Mesenteric fat pad (tissue), 1 donor: ENCODE data around the gene MT1G. TPM values are rescaled to one million over a fixed set of nuclear protein-coding genes. Genes with fewer than 3 reads are reported as not detected.
"Not testable (repeated sequence)": the region's sequence is repeated elsewhere in the genome, so short reads cannot be mapped to it uniquely, and the experiment has no call there.

Experiments used
- DNase-seq: peaks from one replicate; pipeline ENCODE4 v3.0.0-alpha.2; 2020; ENCODE audit warnings: low spot score
- total RNA-seq: library from RNA; stranded (reverse); fragmentation: NEBNext Ultra II Directional; extraction: Animal tissue kit (Norgen Biotek cat#: 25700); gene quantifications from one replicate; pipeline ENCODE4 v1.2.1, GENCODE V29; 2021
- donor health status: DM: yes; HTN: yes; CAD: no.

Gene MT1G
- total RNA-seq, 1 donor from 2014 or later: 41.5 TPM

- peak; percentile 95 for DNase-seq
Measured at GRCh38 chr16:56637814-56638750, 29.8 kb downstream of the MT1G start, which contains the start of gene MT1A. TSS of gene MT1A (plus strand) at chr16:56638666. CDS start at chr16:56638739, 73 bp downstream.

GRCh38 chr16:56636616-56637413 lies 31.1 kb downstream of the MT1G start:
- DNase-seq: no peak

GRCh38 chr16:56635441-56635967 lies 32.4 kb downstream of the MT1G start:
- DNase-seq: no peak

- no peak for DNase-seq
Measured at GRCh38 chr16:56634715-56635440, 33.0 kb downstream of the MT1G start.

- DNase-seq: no peak
Measured at GRCh38 chr16:56633535-56633934, 34.3 kb downstream of the MT1G start.

- DNase-seq: no peak
Measured at GRCh38 chr16:56632848-56633365, 35.0 kb downstream of the MT1G start.

GRCh38 chr16:56632156-56632847 lies 35.6 kb downstream of the MT1G start, which contains the start of gene MT1M:
TSS of gene MT1M (plus strand) at chr16:56632659. CDS start at chr16:56632732, 73 bp downstream.
- DNase-seq: peak; percentile 93

GRCh38 chr16:56631832-56632155 lies 36.1 kb downstream of the MT1G start:
- DNase-seq: no peak

GRCh38 chr16:56631197-56631596 lies 36.7 kb downstream of the MT1G start:
- DNase-seq: no peak

- DNase-seq: no peak
Measured at GRCh38 chr16:56630134-56630533, 37.7 kb downstream of the MT1G start.

- no peak for DNase-seq
Measured at GRCh38 chr16:56629531-56629930, 38.3 kb downstream of the MT1G start.

GRCh38 chr16:56628486-56629350 lies 39.1 kb downstream of the MT1G start:
- DNase-seq: no peak

- DNase-seq: no peak
Measured at GRCh38 chr16:56626685-56627084, 41.2 kb downstream of the MT1G start.

- no peak for DNase-seq
Measured at GRCh38 chr16:56625943-56626654, 41.8 kb downstream of the MT1G start.

- no peak for DNase-seq
Measured at GRCh38 chr16:56625140-56625942, 42.5 kb downstream of the MT1G start, which contains the start of gene MT1E. TSS of gene MT1E (plus strand) at chr16:56625781. CDS start at chr16:56625852, 71 bp downstream.

- DNase-seq: no peak
Measured at GRCh38 chr16:56623637-56624036, 44.2 kb downstream of the MT1G start.

GRCh38 chr16:56623184-56623583 lies 44.7 kb downstream of the MT1G start:
- DNase-seq: not testable (repeated sequence)
